ENCODE results near the gene LPP. TPM values are rescaled to one million over a fixed set of nuclear protein-coding genes. Genes with fewer than 3 reads are reported as not detected.

The LPP gene
- total RNA-seq, 1 experiment from 2014 or later: 54.0 TPM

DNA sequence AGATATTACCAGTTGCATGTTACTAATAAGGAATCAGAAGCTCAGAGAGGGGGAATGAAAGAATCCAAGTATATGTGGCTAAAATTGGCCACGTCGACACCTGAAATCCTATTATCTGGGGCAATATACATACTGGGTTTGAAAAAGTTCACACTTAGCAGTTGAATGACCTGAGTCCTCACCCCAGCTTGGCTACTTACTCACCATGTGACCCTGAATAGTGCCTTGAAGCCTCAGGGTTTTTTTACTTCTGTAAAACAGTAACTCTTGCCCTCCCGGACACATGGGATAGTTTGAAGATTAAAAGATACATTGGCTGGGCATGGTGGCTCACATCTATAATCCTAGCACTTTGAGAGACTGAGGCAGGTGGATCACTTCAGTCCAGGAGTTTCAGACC, 675.6 kb downstream of the LPP start:
- 0 out of 4 replicates have a peak, but pooled peaks cover 0 to 3% of the 10 kb centered on the region in 2 experiments for H3K4me1 ChIP-seq (ENCODE audit: control insufficient read depth in 1 of 2, insufficient read depth in 2 of 2, low read length in 2 of 2)
- TF ChIP-seq POLR2A (IDR thresholded peaks at IDR 0.05; ENCODE audit: borderline replicate concordance, extremely low read depth, insufficient read depth, insufficient read length): no peak
- no peak for TF ChIP-seq EZH2phosphoT487 (IDR thresholded peaks at IDR 0.05; ENCODE audit: borderline replicate concordance)
- TF ChIP-seq ZNF274 (IDR thresholded peaks at IDR 0.05; ENCODE audit: low read depth, low read length): no peak
- no peak for TF ChIP-seq YY1 (IDR thresholded peaks at IDR 0.05; ENCODE audit: extremely low read depth, insufficient replicate concordance, low read depth, low read length)
- TF ChIP-seq, protein P1, sequence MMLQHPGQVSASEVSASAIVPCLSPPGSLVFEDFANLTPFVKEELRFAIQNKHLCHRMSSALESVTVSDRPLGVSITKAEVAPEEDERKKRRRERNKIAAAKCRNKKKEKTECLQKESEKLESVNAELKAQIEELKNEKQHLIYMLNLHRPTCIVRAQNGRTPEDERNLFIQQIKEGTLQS (IDR thresholded peaks at IDR 0.05): no peak
- no peak for TF ChIP-seq POLR2AphosphoS5 (IDR thresholded peaks at IDR 0.05; ENCODE audit: low read depth, low read length)
- no peak for TF ChIP-seq ELF1 (IDR thresholded peaks at IDR 0.05; ENCODE audit: borderline replicate concordance, low read depth)
- no peak for TF ChIP-seq SIN3A (IDR thresholded peaks at IDR 0.05; ENCODE audit: low read depth)
- H3K79me2 ChIP-seq (ENCODE audit: insufficient read depth, low read length): no peaks in the 10 kb centered on the region
- H4K20me1 ChIP-seq (ENCODE audit: insufficient read depth): no peaks in the 10 kb centered on the region
- ChIA-PET POLR2A (no interaction called here), RAD21 (ENCODE audit: low non-redundant PET in 1 of 2, low total read pairs in 2 of 2, uncharacterized antibody in 2 of 2, unreplicated experiment in 2 of 2) (no interaction called here), CTCF (interaction anchor here (1.7 kb wide), 1 partner anchor 125 kb away, joined by 4 read pairs; no protein-coding TSS in a partner anchor)
- no peak overlapping the region for H3K4me2 ChIP-seq (ENCODE audit: low read length)
- intact Hi-C loops (cut with micrococcal nuclease): no loop called here
- no peak overlapping the region for H3K9ac ChIP-seq (ENCODE audit: low read length)
- no peaks in the 10 kb centered on the region for H3K9me3 ChIP-seq (ENCODE audit: control insufficient read depth in 1 of 2, insufficient read depth in 1 of 2, low read depth in 1 of 2, low read length in 2 of 2)
- H3K36me3 ChIP-seq (ENCODE audit: control insufficient read depth in 1 of 2, insufficient read depth in 2 of 2, low read length in 2 of 2): no peaks in the 10 kb centered on the region
- no peaks in the 10 kb centered on the region for H3K9me2 ChIP-seq (ENCODE audit: insufficient read depth)
- no peaks in the 10 kb centered on the region for H3K27me3 ChIP-seq (ENCODE audit: insufficient read depth, low read length)
- DNase-seq (ENCODE audit: low read depth, low spot score) (no peak), ATAC-seq (no peak)
- no TSS peak for BruUV-seq (replicated peaks)
- H3K4me3 ChIP-seq (replicated peaks in 1 of 2; ENCODE audit: low read depth in 1 of 2, low read length in 2 of 2): no peak overlapping the region
- H2AFZ ChIP-seq (ENCODE audit: low read depth, low read length, poor library complexity, severe bottlenecking): no peak overlapping the region
- no peak overlapping the region for H3K27ac ChIP-seq (ENCODE audit: low read depth, low read length)

DNA sequence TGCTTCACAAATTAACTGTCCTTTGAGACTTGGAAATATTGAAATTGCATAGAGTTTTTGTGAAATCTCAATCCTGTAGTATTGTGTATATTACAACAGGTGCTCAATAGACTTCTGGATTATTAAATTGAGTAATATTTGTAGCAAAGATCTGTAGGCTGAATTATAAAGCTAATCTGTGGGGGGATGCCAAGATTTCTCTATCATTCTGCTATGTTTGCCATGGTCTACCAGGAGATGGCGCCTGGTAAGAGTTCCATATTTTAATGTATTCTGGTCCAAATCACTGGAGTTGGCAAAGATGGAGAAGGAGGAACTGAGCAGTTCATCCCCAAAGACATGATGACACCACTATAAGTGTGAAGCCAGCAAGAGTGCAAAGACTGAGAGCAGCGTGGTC, 676.9 kb downstream of the LPP start:
- ATAC-seq (peak; percentile 64), DNase-seq (ENCODE audit: low read depth, low spot score) (no peak)
- intact Hi-C loops (cut with micrococcal nuclease): loop anchor here (2.0 to 5.0 kb wide), 3 partner anchors 124 to 1084 kb away; partner anchors contain the start of gene BCL6
- Histone ChIP-seq H2AFZ (ENCODE audit: low read depth, low read length, poor library complexity, severe bottlenecking) (no peak overlapping the region), H3K4me3 (replicated peaks in 1 of 2; ENCODE audit: low read depth in 1 of 2, low read length in 2 of 2) (no peak overlapping the region), H3K9me2 (ENCODE audit: insufficient read depth) (no peaks in the 10 kb centered on the region), H3K9me3 (ENCODE audit: control insufficient read depth in 1 of 2, insufficient read depth in 1 of 2, low read depth in 1 of 2, low read length in 2 of 2) (no peaks in the 10 kb centered on the region), H3K4me2 (ENCODE audit: low read length) (no peak overlapping the region), H3K9ac (ENCODE audit: low read length) (no peak overlapping the region), H3K27ac (ENCODE audit: low read depth, low read length) (no peak overlapping the region), H3K4me1 (ENCODE audit: control insufficient read depth in 1 of 2, insufficient read depth in 2 of 2, low read length in 2 of 2) (0 out of 4 replicates have a peak, but pooled peaks cover 0 to 4% of the 10 kb centered on the region in 2 experiments), H3K36me3 (ENCODE audit: control insufficient read depth in 1 of 2, insufficient read depth in 2 of 2, low read length in 2 of 2) (no peaks in the 10 kb centered on the region), H4K20me1 (ENCODE audit: insufficient read depth) (no peaks in the 10 kb centered on the region), H3K27me3 (ENCODE audit: insufficient read depth, low read length) (no peaks in the 10 kb centered on the region), H3K79me2 (ENCODE audit: insufficient read depth, low read length) (no peaks in the 10 kb centered on the region)
- POLR2A ChIA-PET: no interaction called here
- no TSS peak for BruUV-seq (replicated peaks)
- CTCF ChIA-PET: interaction anchor here (0.9 to 1.2 kb wide), 3 partner anchors 115 to 1092 kb away, joined by 3 to 13 read pairs (median 4); no protein-coding TSS in a partner anchor
- RAD21 ChIA-PET (ENCODE audit: low non-redundant PET in 1 of 2, low total read pairs in 2 of 2, uncharacterized antibody in 2 of 2, unreplicated experiment in 2 of 2): no interaction called here
- no peak for TF ChIP-seq TCF7L2 (IDR thresholded peaks at IDR 0.05; ENCODE audit: borderline replicate concordance, extremely low read depth, insufficient read depth, insufficient read length)
- TF ChIP-seq, protein P2, sequence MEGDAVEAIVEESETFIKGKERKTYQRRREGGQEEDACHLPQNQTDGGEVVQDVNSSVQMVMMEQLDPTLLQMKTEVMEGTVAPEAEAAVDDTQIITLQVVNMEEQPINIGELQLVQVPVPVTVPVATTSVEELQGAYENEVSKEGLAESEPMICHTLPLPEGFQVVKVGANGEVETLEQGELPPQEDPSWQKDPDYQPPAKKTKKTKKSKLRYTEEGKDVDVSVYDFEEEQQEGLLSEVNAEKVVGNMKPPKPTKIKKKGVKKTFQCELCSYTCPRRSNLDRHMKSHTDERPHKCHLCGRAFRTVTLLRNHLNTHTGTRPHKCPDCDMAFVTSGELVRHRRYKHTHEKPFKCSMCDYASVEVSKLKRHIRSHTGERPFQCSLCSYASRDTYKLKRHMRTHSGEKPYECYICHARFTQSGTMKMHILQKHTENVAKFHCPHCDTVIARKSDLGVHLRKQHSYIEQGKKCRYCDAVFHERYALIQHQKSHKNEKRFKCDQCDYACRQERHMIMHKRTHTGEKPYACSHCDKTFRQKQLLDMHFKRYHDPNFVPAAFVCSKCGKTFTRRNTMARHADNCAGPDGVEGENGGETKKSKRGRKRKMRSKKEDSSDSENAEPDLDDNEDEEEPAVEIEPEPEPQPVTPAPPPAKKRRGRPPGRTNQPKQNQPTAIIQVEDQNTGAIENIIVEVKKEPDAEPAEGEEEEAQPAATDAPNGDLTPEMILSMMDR (IDR thresholded peaks at IDR 0.05 in 2 of 3, conservative IDR thresholded peaks at IDR 0.05 in 1 of 3; ENCODE audit: borderline replicate concordance in 1 of 3, insufficient read depth in 1 of 3, low read depth in 2 of 3, low read length in 2 of 3): peak; percentile 40 to 55 (median 44); a peak in 5 of 6 replicates
- TF ChIP-seq POLR2AphosphoS5 (IDR thresholded peaks at IDR 0.05; ENCODE audit: low read depth, low read length): no peak
- TF ChIP-seq RAD21 (IDR thresholded peaks at IDR 0.05; ENCODE audit: low read depth): peak; percentile 56
- TF ChIP-seq, protein P3, sequence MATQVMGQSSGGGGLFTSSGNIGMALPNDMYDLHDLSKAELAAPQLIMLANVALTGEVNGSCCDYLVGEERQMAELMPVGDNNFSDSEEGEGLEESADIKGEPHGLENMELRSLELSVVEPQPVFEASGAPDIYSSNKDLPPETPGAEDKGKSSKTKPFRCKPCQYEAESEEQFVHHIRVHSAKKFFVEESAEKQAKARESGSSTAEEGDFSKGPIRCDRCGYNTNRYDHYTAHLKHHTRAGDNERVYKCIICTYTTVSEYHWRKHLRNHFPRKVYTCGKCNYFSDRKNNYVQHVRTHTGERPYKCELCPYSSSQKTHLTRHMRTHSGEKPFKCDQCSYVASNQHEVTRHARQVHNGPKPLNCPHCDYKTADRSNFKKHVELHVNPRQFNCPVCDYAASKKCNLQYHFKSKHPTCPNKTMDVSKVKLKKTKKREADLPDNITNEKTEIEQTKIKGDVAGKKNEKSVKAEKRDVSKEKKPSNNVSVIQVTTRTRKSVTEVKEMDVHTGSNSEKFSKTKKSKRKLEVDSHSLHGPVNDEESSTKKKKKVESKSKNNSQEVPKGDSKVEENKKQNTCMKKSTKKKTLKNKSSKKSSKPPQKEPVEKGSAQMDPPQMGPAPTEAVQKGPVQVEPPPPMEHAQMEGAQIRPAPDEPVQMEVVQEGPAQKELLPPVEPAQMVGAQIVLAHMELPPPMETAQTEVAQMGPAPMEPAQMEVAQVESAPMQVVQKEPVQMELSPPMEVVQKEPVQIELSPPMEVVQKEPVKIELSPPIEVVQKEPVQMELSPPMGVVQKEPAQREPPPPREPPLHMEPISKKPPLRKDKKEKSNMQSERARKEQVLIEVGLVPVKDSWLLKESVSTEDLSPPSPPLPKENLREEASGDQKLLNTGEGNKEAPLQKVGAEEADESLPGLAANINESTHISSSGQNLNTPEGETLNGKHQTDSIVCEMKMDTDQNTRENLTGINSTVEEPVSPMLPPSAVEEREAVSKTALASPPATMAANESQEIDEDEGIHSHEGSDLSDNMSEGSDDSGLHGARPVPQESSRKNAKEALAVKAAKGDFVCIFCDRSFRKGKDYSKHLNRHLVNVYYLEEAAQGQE (IDR thresholded peaks at IDR 0.05; ENCODE audit: low read depth): no peak
- TF ChIP-seq EGR1 (IDR thresholded peaks at IDR 0.05; ENCODE audit: low read depth): no peak
- TF ChIP-seq, protein P4, sequence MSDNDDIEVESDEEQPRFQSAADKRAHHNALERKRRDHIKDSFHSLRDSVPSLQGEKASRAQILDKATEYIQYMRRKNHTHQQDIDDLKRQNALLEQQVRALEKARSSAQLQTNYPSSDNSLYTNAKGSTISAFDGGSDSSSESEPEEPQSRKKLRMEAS (IDR thresholded peaks at IDR 0.05): no peak
- TF ChIP-seq SRF (IDR thresholded peaks at IDR 0.05; ENCODE audit: low read depth): no peak
- no peak for TF ChIP-seq ZNF274 (IDR thresholded peaks at IDR 0.05; ENCODE audit: low read depth, low read length)
